Activated CD4-positive, alpha-beta T cell treated with anti-CD3 and anti-CD28 coated beads, Interleukin-2, amount 10 ng/mL, durations not matched to agents 7 days and 5 days (primary cell): ENCODE measurements around the gene KLHDC4. TPM values are rescaled to one million over a fixed set of nuclear protein-coding genes. Genes with fewer than 3 reads are reported as not detected.
"Not testable (repeated sequence)": the region's sequence is repeated elsewhere in the genome, so short reads cannot be mapped to it uniquely, and the experiment has no call there.

Experiments
- CTCF ChIA-PET: fragments of 350-600 bp; sonication (Branson Sonifier 250); formaldehyde crosslinking; loops from one replicate; lab custom pipeline; 2021; ENCODE audit warnings: antibody characterized with exemption; lab: Charles Lee
- POLR2A ChIA-PET: fragments of 350-600 bp; sonication (Branson Sonifier 250); formaldehyde crosslinking; loops from one replicate; lab custom pipeline; 2021; ENCODE audit warnings: antibody characterized with exemption; lab: Charles Lee
- DNase-seq: peaks from one replicate; pipeline ENCODE4 v3.0.0-alpha.2; 2020
- H3K27ac Mint-ChIP-seq: one replicate; pipeline ENCODE4 v1.8.0; 2021; ENCODE audit warnings: mild to moderate bottlenecking, moderate library complexity, mixed read lengths
- H3K27me3 Mint-ChIP-seq: one replicate; pipeline ENCODE4 v1.8.0; 2021; ENCODE audit warnings: mixed read lengths
- H3K36me3 Mint-ChIP-seq: one replicate; pipeline ENCODE4 v1.8.0; 2021; ENCODE audit warnings: low read depth, mixed read lengths
- H3K4me1 Mint-ChIP-seq: one replicate; pipeline ENCODE4 v1.8.0; 2021; ENCODE audit warnings: mixed read lengths
- H3K4me3 Mint-ChIP-seq: one replicate; pipeline ENCODE4 v1.8.0; 2021; ENCODE audit warnings: mild to moderate bottlenecking, moderate library complexity, mixed read lengths
- H3K9me3 Mint-ChIP-seq: one replicate; pipeline ENCODE4 v1.8.0; 2021; ENCODE audit warnings: mixed read lengths
- total RNA-seq, 2 experiments: library from RNA; stranded (reverse); gene quantifications; one replicate each; pipeline ENCODE4 v1.2.3, GENCODE V29; 2021

Gene KLHDC4
- total RNA-seq, 2 experiments from 2014 or later = 83.2 to 102 TPM

- Mint-ChIP-seq H3K4me1 (peaks cover 48% of the 10 kb centered on the region), H3K27me3 (no peaks in the 10 kb centered on the region), H3K36me3 (peaks cover 9% of the 10 kb centered on the region), H3K27ac (peak overlapping the region; percentile 95), H3K4me3 (peak overlapping the region; percentile 60), H3K9me3 (peaks cover 2% of the 10 kb centered on the region)
- peak; percentile 58 for DNase-seq
- POLR2A ChIA-PET = interaction anchor here (1.1 kb wide), 2 partner anchors 26 to 89 kb away, joined by 3 read pairs; partner anchors contain the start of gene SLC7A5
- CTCF ChIA-PET = interaction anchor here (0.6 to 7.7 kb wide), 17 partner anchors 10 to 385 kb away, joined by 3 to 249 read pairs (median 12); partner anchors contain the start of genes BANP and SLC7A5
These were observed 14.7 kb upstream of the KLHDC4 start for GRCh38 chr16:87780385-87780989.

- CTCF ChIA-PET = interaction anchor here (0.6 to 7.7 kb wide), 56 partner anchors 10 to 1114 kb away, joined by 3 to 249 read pairs (median 6); partner anchors contain the start of genes BANP, FBXO31, KLHDC4 and MVD
- H3K4me3 Mint-ChIP-seq = peak overlapping the region; percentile 12
- peak overlapping the region; percentile 95 for H3K27ac Mint-ChIP-seq
- peaks cover 55% of the 10 kb centered on the region for H3K4me1 Mint-ChIP-seq
- H3K36me3 Mint-ChIP-seq = peaks cover 9% of the 10 kb centered on the region
- DNase-seq = peak; percentile 94
- no peaks in the 10 kb centered on the region for H3K27me3 Mint-ChIP-seq
- H3K9me3 Mint-ChIP-seq = peaks cover 2% of the 10 kb centered on the region
- POLR2A ChIA-PET = interaction anchor here (0.6 to 1.5 kb wide), 7 partner anchors 13 to 170 kb away, joined by 3 to 12 read pairs (median 4); partner anchors contain the start of genes KLHDC4 and SLC7A5
These were observed 13.2 kb upstream of the KLHDC4 start for GRCh38 chr16:87778830-87779579.

- DNase-seq = no peak
- Mint-ChIP-seq H3K27me3 (no peaks in the 10 kb centered on the region), H3K27ac (peak overlapping the region; percentile 95), H3K4me1 (peaks cover 55% of the 10 kb centered on the region), H3K4me3 (peak overlapping the region; percentile 12), H3K9me3 (peaks cover 2% of the 10 kb centered on the region), H3K36me3 (peaks cover 9% of the 10 kb centered on the region)
- ChIA-PET POLR2A (interaction anchor here (0.6 to 1.5 kb wide), 6 partner anchors 13 to 170 kb away, joined by 3 to 12 read pairs (median 4); partner anchors contain the start of genes KLHDC4 and SLC7A5), CTCF (interaction anchor here (0.6 to 7.7 kb wide), 55 partner anchors 10 to 1114 kb away, joined by 3 to 249 read pairs (median 6); partner anchors contain the start of genes BANP, FBXO31, KLHDC4 and MVD)
These were observed 12.7 kb upstream of the KLHDC4 start for GRCh38 chr16:87778476-87778829.

GRCh38 chr16:87773836-87774235 is 8.1 kb upstream of the KLHDC4 start:
- POLR2A ChIA-PET, H3K27me3 Mint-ChIP-seq, H3K27ac Mint-ChIP-seq, H3K36me3 Mint-ChIP-seq, H3K4me3 Mint-ChIP-seq, H3K9me3 Mint-ChIP-seq, DNase-seq: not testable (repeated sequence)
- H3K4me1 Mint-ChIP-seq = peaks cover 29% of the 10 kb centered on the region
- CTCF ChIA-PET = interaction anchor here (1.1 to 1.4 kb wide), 2 partner anchors 9 to 98 kb away, joined by 3 to 4 read pairs; no protein-coding TSS in a partner anchor

- Mint-ChIP-seq H3K36me3 (peaks cover 17% of the 10 kb centered on the region), H3K27ac (peak overlapping the region; percentile 71), H3K4me3 (peak overlapping the region; percentile 96), H3K4me1 (peaks cover 36% of the 10 kb centered on the region)
- H3K27me3 Mint-ChIP-seq, DNase-seq, H3K9me3 Mint-ChIP-seq, POLR2A ChIA-PET: not testable (repeated sequence)
- CTCF ChIA-PET = interaction anchor here (1.4 to 2.8 kb wide), 3 partner anchors 12 to 82 kb away, joined by 9 to 25 read pairs (median 13); no protein-coding TSS in a partner anchor
These were observed 1.7 kb upstream of the KLHDC4 start for GRCh38 chr16:87767456-87767855.

- ChIA-PET CTCF (interaction anchor here (0.7 to 2.0 kb wide), 5 partner anchors 11 to 148 kb away, joined by 3 to 14 read pairs (median 4); no protein-coding TSS in a partner anchor), POLR2A (interaction anchor here (0.6 to 1.1 kb wide), 2 partner anchors 12 to 197 kb away, joined by 3 to 4 read pairs; no protein-coding TSS in a partner anchor)
- H3K27me3 Mint-ChIP-seq = no peaks in the 10 kb centered on the region
- H3K36me3 Mint-ChIP-seq = peaks cover 27% of the 10 kb centered on the region
- peaks cover 44% of the 10 kb centered on the region for H3K4me1 Mint-ChIP-seq
- DNase-seq = no peak
- no peaks in the 10 kb centered on the region for H3K9me3 Mint-ChIP-seq
- peak overlapping the region; percentile 96 for H3K4me3 Mint-ChIP-seq
- H3K27ac Mint-ChIP-seq = peak overlapping the region; percentile 98
These were observed 655 bp upstream of the KLHDC4 start for GRCh38 chr16:87766485-87766797.

GRCh38 chr16:87765473-87765775 is 362 bp downstream of the KLHDC4 start:
- peak overlapping the region; percentile 96 for H3K4me3 Mint-ChIP-seq
- ChIA-PET POLR2A (interaction anchor here (0.7 to 1.1 kb wide), 2 partner anchors 13 to 420 kb away, joined by 3 to 4 read pairs; no protein-coding TSS in a partner anchor), CTCF (interaction anchor here (1.1 to 2.0 kb wide), 4 partner anchors 14 to 149 kb away, joined by 4 to 14 read pairs (median 4); no protein-coding TSS in a partner anchor)
- H3K4me1 Mint-ChIP-seq = peaks cover 46% of the 10 kb centered on the region
- no peaks in the 10 kb centered on the region for H3K9me3 Mint-ChIP-seq
- H3K27ac Mint-ChIP-seq = peak overlapping the region; percentile 98
- H3K27me3 Mint-ChIP-seq = no peaks in the 10 kb centered on the region
- H3K36me3 Mint-ChIP-seq = peaks cover 30% of the 10 kb centered on the region
- DNase-seq = peak; percentile 77

GRCh38 chr16:87764600-87765472 is 950 bp downstream of the KLHDC4 start:
- H3K36me3 Mint-ChIP-seq = peaks cover 30% of the 10 kb centered on the region
- peaks cover 46% of the 10 kb centered on the region for H3K4me1 Mint-ChIP-seq
- H3K9me3 Mint-ChIP-seq = no peaks in the 10 kb centered on the region
- DNase-seq = peak; percentile 65
- POLR2A ChIA-PET = no interaction called here
- H3K27ac Mint-ChIP-seq = peak overlapping the region; percentile 98
- CTCF ChIA-PET = interaction anchor here (0.6 to 2.0 kb wide), 9 partner anchors 9 to 150 kb away, joined by 3 to 14 read pairs (median 4); no protein-coding TSS in a partner anchor
- H3K27me3 Mint-ChIP-seq = no peaks in the 10 kb centered on the region
- H3K4me3 Mint-ChIP-seq = peak overlapping the region; percentile 94

- Mint-ChIP-seq H3K9me3 (no peaks in the 10 kb centered on the region), H3K4me1 (peaks cover 43% of the 10 kb centered on the region), H3K4me3 (peak overlapping the region; percentile 38), H3K27ac (no peak overlapping the region), H3K36me3 (peaks cover 40% of the 10 kb centered on the region), H3K27me3 (no peaks in the 10 kb centered on the region)
- ChIA-PET CTCF (no interaction called here), POLR2A (no interaction called here)
- DNase-seq = no peak
These were observed 3.2 kb downstream of the KLHDC4 start for GRCh38 chr16:87762620-87763019.

GRCh38 chr16:87762071-87762571 is 3.7 kb downstream of the KLHDC4 start:
- peaks cover 42% of the 10 kb centered on the region for H3K36me3 Mint-ChIP-seq
- H3K4me3 Mint-ChIP-seq = no peak overlapping the region
- H3K27me3 Mint-ChIP-seq = no peaks in the 10 kb centered on the region
- peaks cover 40% of the 10 kb centered on the region for H3K4me1 Mint-ChIP-seq
- POLR2A ChIA-PET = no interaction called here
- no peaks in the 10 kb centered on the region for H3K9me3 Mint-ChIP-seq
- CTCF ChIA-PET = interaction anchor here (1.0 kb wide), 1 partner anchor 109 kb away, joined by 3 read pairs; no protein-coding TSS in a partner anchor
- peak overlapping the region; percentile 51 for H3K27ac Mint-ChIP-seq
- no peak for DNase-seq

GRCh38 chr16:87761060-87761459 is 4.7 kb downstream of the KLHDC4 start:
- H3K36me3 Mint-ChIP-seq = peaks cover 49% of the 10 kb centered on the region
- H3K27ac Mint-ChIP-seq = no peak overlapping the region
- ChIA-PET CTCF (interaction anchor here (1.0 kb wide), 1 partner anchor 110 kb away, joined by 3 read pairs; no protein-coding TSS in a partner anchor), POLR2A (interaction anchor here (0.6 kb wide), 1 partner anchor 1099 kb away, joined by 3 read pairs; no protein-coding TSS in a partner anchor)
- H3K27me3 Mint-ChIP-seq = no peaks in the 10 kb centered on the region
- peaks cover 38% of the 10 kb centered on the region for H3K4me1 Mint-ChIP-seq
- H3K9me3 Mint-ChIP-seq = no peaks in the 10 kb centered on the region
- no peak for DNase-seq
- H3K4me3 Mint-ChIP-seq = no peak overlapping the region
